Naive thymus-derived CD4-positive, alpha-beta T cell (primary cell): ENCODE results near the gene CAMTA1. TPM values are rescaled to one million over a fixed set of nuclear protein-coding genes. Genes with fewer than 3 reads are reported as not detected.

Experiments used
- ATAC-seq: fragments of 150-1000 bp; cut with Tn5 transposase; 2 replicates; pipeline ENCODE4 v1.10.0; 2021; ENCODE audit warnings: mild to moderate bottlenecking, moderate library complexity
- CTCF ChIA-PET: fragments of 350-600 bp; sonication (Branson Sonifier 250); formaldehyde crosslinking; loops from one replicate; lab custom pipeline; 2021; ENCODE audit warnings: antibody characterized with exemption; lab: Charles Lee
- POLR2A ChIA-PET: fragments of 350-600 bp; sonication (Branson Sonifier 250); formaldehyde crosslinking; loops from one replicate; lab custom pipeline; 2021; ENCODE audit warnings: antibody characterized with exemption, inconsistent platforms; lab: Charles Lee
- DNase-seq, 9 donors: peaks; one replicate each; pipeline versions ENCODE4 v3.0.0 to v3.0.0-alpha.2; 2020 to 2022; ENCODE audit warnings: mixed read lengths in 1 of 9
- H3K27ac ChIP-seq: one replicate; pipeline ENCODE4 v1.7.0; 2013; ENCODE audit warnings: mild to moderate bottlenecking, low read depth, low read length, moderate library complexity
- H3K27me3 ChIP-seq, 2 donors: one replicate each; pipeline ENCODE4 v1.7.0; 2013; ENCODE audit warnings: low read length in 2 of 2, mild to moderate bottlenecking in 2 of 2, moderate library complexity in 2 of 2; ENCODE audit not compliant: control insufficient read depth in 2 of 2, insufficient read depth in 2 of 2
- H3K36me3 ChIP-seq, 3 experiments: 1 replicate in 2 of 3; 2 replicates in 1 of 3; pipeline ENCODE4 v1.7.0; 2013; ENCODE audit warnings: low read length in 3 of 3, mild to moderate bottlenecking in 3 of 3, moderate library complexity in 1 of 3; ENCODE audit not compliant: insufficient read depth in 3 of 3, control insufficient read depth in 2 of 3
- H3K4me1 ChIP-seq, 2 donors: one replicate each; pipeline ENCODE4 v1.7.0; 2013; ENCODE audit warnings: low read length in 2 of 2, mild to moderate bottlenecking in 2 of 2, moderate library complexity in 1 of 2; ENCODE audit not compliant: control insufficient read depth in 2 of 2, insufficient read depth in 2 of 2
- H3K4me3 ChIP-seq: 2 replicates; pipeline ENCODE4 v1.7.0; 2013; ENCODE audit warnings: mild to moderate bottlenecking, low read length
- H3K9me3 ChIP-seq, 3 experiments: 1 replicate in 2 of 3; 2 replicates in 1 of 3; pipeline ENCODE4 v1.7.0; 2013; ENCODE audit warnings: low read length in 3 of 3; ENCODE audit not compliant: control insufficient read depth in 2 of 3
- H3K27ac Mint-ChIP-seq, 9 donors: one replicate each; pipeline ENCODE4 v1.8.0; 2020 to 2022; ENCODE audit warnings: mixed read lengths in 9 of 9, mild to moderate bottlenecking in 8 of 9, moderate library complexity in 5 of 9, inconsistent platforms in 2 of 9
- H3K27me3 Mint-ChIP-seq, 5 donors: one replicate each; pipeline ENCODE4 v1.8.0; 2021 to 2022; ENCODE audit warnings: mixed read lengths in 5 of 5, mild to moderate bottlenecking in 1 of 5
- H3K36me3 Mint-ChIP-seq, 5 donors: one replicate each; pipeline ENCODE4 v1.8.0; 2020 to 2022; ENCODE audit warnings: mixed read lengths in 5 of 5, mild to moderate bottlenecking in 3 of 5, inconsistent platforms in 1 of 5
- H3K4me1 Mint-ChIP-seq, 7 donors: one replicate each; pipeline ENCODE4 v1.8.0; 2020 to 2022; ENCODE audit warnings: mixed read lengths in 7 of 7, mild to moderate bottlenecking in 3 of 7, inconsistent platforms in 1 of 7
- H3K4me3 Mint-ChIP-seq, 10 donors: one replicate each; pipeline ENCODE4 v1.8.0; 2020 to 2022; ENCODE audit warnings: mild to moderate bottlenecking in 10 of 10, mixed read lengths in 10 of 10, moderate library complexity in 6 of 10, inconsistent platforms in 2 of 10
- H3K9me3 Mint-ChIP-seq, 11 donors: one replicate each; pipeline ENCODE4 v1.8.0; 2020 to 2022; ENCODE audit warnings: mixed read lengths in 11 of 11, mild to moderate bottlenecking in 4 of 11, inconsistent platforms in 1 of 11, moderate library complexity in 1 of 11
- intact Hi-C, 2 donors: fragments of 100-400 bp; cut with micrococcal nuclease; formaldehyde crosslinking; loops; one replicate each; pipeline ENCODE4 v1.15.1; 2023
- polyA plus RNA-seq, 2 donors: library from polyadenylated mRNA; unstranded; fragments of 300-500 nt; fragmentation: Illumina TruSeq; gene quantifications; one replicate each; pipeline ENCODE4 v1.2.3, GENCODE V29; 2021
- total RNA-seq, 6 experiments: library from RNA in 5 of 6; stranded (reverse) in 5 of 6; gene quantifications; 1 replicate in 5 of 6; 2 replicates in 1 of 6; pipeline ENCODE4 v1.2.3 and lab custom pipeline; 2021 to 2026

CAMTA1 gene
- total and polyA plus RNA-seq, 7 experiments from 2014 or later = 38.1 to 68.6 (median 42.6) TPM

DNA sequence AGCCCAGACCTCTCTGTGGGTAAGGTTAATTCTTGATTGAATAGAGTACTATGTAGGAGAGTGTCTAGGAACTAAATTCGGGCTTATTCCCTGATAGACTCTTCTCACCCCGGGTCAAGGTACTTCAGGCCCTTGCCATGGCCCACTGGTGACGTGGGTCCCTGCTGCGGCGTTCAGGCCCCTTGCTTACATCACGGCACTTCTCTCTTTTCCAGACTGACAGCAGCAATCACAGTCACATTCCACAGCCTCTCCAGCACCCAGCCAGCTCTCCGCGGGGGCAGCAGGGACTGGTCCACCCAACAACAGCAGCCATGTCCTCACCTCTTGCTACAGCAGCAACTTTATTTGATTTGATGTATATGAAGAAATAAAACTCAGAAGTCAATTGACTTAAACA, 584.6 kb downstream of the CAMTA1 start:
- POLR2A ChIA-PET = no interaction called here
- no peak overlapping the region for H3K4me3 ChIP-seq
- Mint-ChIP-seq H3K4me1 (no peaks in the 10 kb centered on the region), H3K9me3 (peaks cover 0 to 2% (median 0%) of the 10 kb centered on the region in 11 donors), H3K36me3 (no peaks in the 10 kb centered on the region), H3K27me3 (peaks cover 0 to 4% (median 2%) of the 10 kb centered on the region in 5 donors), H3K27ac (no peak overlapping the region), H3K4me3 (no peak overlapping the region)
- no peak for DNase-seq
- intact Hi-C loops = no loop called here
- ATAC-seq = no peak
- H3K27ac ChIP-seq = no peak overlapping the region
- H3K4me1 ChIP-seq = no peaks in the 10 kb centered on the region
- CTCF ChIA-PET = no interaction called here
- no peaks in the 10 kb centered on the region for H3K27me3 ChIP-seq
- no peaks in the 10 kb centered on the region for H3K9me3 ChIP-seq
- H3K36me3 ChIP-seq = no peaks in the 10 kb centered on the region

DNA sequence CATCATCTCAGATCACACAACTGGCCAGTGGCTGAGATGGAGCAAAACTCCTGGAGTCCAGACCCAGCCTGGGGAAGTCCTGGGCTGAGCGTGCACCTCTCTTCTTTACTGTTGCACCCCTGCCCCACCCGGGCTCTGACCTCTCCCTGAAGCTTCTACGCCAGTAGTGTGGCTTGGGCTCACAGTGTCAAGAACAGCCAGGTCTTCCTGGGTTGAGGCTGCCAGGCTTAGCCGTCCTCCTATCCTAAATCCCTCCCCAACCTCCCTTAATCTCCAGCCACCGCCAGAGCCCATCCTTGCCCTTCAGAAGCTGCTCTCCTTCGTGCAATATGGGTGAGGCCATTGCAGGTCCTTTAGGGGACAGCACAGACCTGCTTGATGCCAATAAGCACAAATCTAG, 586.7 kb downstream of the CAMTA1 start:
- H3K27me3 Mint-ChIP-seq = peaks cover 0 to 10% (median 4%) of the 10 kb centered on the region in 5 donors

DNA sequence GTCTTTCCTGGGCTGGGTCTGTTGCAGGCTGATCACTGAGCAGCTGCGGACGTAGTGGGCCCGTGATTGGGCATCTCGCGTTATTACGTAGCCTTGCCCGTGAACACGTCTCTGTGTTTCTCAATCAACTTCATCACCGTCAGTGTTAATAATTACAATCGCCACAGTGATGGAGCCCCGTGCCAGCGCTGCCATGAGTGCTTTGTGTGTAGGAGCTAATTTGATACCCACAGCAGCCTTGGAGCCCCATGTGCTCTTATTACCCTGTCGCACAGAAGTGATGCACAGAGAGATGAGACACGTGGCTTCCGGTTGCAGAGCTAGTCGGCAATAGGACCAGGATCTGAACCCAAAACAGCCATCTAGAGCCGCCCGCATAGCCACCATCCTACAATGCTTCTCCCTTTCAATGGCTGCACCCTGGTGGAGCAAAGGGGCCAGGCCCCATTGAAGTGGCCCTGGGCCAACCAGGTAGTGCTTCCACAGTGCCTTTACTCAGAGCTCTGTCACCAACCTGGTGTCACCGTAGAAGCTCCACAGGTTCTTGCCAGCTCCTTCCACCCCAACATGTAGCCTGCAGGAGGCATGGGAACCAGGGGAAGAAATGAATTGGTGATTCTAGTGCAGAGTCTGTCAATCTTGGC, 587.3 kb downstream of the CAMTA1 start:
- ATAC-seq = no peak
- no peaks in the 10 kb centered on the region for H3K27me3 ChIP-seq
- POLR2A ChIA-PET = no interaction called here

More for the DNA sequence above, 586.7 kb downstream of the CAMTA1 start:
- ATAC-seq (no peak), DNase-seq (no peak)
- no peak overlapping the region for H3K4me3 ChIP-seq
- H3K4me1 Mint-ChIP-seq = no peaks in the 10 kb centered on the region
- CTCF ChIA-PET = no interaction called here
- H3K27me3 ChIP-seq = no peaks in the 10 kb centered on the region
- no peak overlapping the region for H3K27ac ChIP-seq
- no peaks in the 10 kb centered on the region for H3K36me3 Mint-ChIP-seq
- no peak overlapping the region for H3K27ac Mint-ChIP-seq
- POLR2A ChIA-PET = no interaction called here
- no peak overlapping the region for H3K4me3 Mint-ChIP-seq
- no peaks in the 10 kb centered on the region for H3K4me1 ChIP-seq
- H3K36me3 ChIP-seq = no peaks in the 10 kb centered on the region
- intact Hi-C loops = no loop called here
- H3K9me3 Mint-ChIP-seq = peaks cover 0 to 2% (median 0%) of the 10 kb centered on the region in 11 donors
- no peaks in the 10 kb centered on the region for H3K9me3 ChIP-seq

DNA sequence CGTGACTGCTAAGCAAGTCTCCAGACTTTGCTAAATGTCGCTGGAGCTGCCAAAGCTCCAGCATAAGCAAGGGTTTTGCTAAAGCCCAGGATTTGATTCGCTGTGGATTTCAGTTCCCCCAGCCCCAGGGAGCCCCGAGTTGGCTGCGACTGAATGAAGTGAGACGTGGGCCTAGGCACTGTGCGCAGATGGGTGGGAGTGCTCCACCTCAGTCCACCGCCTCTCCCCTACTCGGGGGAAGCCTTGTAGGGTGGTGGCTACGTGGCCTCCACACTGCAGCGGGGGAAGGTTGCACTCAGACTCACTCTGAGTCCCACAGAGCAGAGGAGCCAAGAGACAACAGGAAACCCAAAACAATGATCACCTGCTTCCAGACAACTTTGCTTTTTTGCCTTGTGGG, 588.0 kb downstream of the CAMTA1 start:
- H3K27ac Mint-ChIP-seq = no peak overlapping the region
- POLR2A ChIA-PET = no interaction called here

More for the DNA sequence above, 587.3 kb downstream of the CAMTA1 start:
- H3K27ac Mint-ChIP-seq = no peak overlapping the region
- intact Hi-C loops = no loop called here
- DNase-seq = no peak
- no peaks in the 10 kb centered on the region for H3K9me3 ChIP-seq
- CTCF ChIA-PET = no interaction called here
- H3K36me3 Mint-ChIP-seq = no peaks in the 10 kb centered on the region
- H3K4me1 Mint-ChIP-seq = no peaks in the 10 kb centered on the region
- no peak overlapping the region for H3K4me3 Mint-ChIP-seq
- peaks cover 0 to 10% (median 8%) of the 10 kb centered on the region in 5 donors for H3K27me3 Mint-ChIP-seq
- H3K4me3 ChIP-seq = no peak overlapping the region
- H3K36me3 ChIP-seq = no peaks in the 10 kb centered on the region
- H3K9me3 Mint-ChIP-seq = no peaks in the 10 kb centered on the region
- no peak overlapping the region for H3K27ac ChIP-seq
- no peaks in the 10 kb centered on the region for H3K4me1 ChIP-seq

DNA sequence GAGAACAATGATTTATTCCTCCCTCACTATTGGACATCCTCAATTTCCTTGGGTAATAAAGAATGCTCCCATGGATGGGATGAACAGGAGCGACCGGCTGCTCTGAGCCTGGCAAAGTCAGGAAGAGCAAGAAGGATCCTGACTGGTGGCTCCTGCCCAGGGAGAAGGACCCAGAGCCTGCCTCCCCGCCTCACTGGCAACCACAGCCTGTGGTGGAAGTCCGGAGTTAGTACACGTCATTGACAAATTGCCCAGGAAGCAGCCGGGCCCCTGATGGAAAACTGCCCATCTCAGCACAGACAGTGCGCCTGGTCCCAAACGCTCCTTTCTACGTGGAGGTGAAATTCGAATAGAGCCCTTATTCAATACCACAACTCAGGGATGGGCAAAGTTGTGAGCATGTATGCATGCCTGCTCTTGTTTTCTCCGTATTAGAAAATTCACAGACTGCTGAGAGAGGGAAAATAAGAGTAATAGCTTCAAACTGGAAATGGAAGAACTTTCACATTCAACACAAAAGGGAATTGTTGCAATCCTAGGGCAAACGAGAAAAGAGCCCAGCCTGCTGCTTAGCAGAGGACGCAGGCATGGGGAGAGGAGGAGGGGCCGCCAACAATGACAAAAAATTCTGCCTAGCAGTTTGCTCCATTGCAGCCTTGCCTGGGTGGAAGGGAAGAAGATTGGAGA, 588.8 kb downstream of the CAMTA1 start:
- H3K27ac ChIP-seq = no peak overlapping the region
- H3K36me3 Mint-ChIP-seq = no peaks in the 10 kb centered on the region
- intact Hi-C loops = no loop called here
- ChIA-PET POLR2A (no interaction called here), CTCF (no interaction called here)
- no peaks in the 10 kb centered on the region for H3K9me3 Mint-ChIP-seq
- no peaks in the 10 kb centered on the region for H3K27me3 ChIP-seq
- no peak overlapping the region for H3K27ac Mint-ChIP-seq
- no peak overlapping the region for H3K4me3 Mint-ChIP-seq
- peaks cover 0 to 17% (median 8%) of the 10 kb centered on the region in 5 donors for H3K27me3 Mint-ChIP-seq
- no peaks in the 10 kb centered on the region for H3K4me1 Mint-ChIP-seq
- H3K4me3 ChIP-seq = no peak overlapping the region
- H3K4me1 ChIP-seq = no peaks in the 10 kb centered on the region
- H3K36me3 ChIP-seq = no peaks in the 10 kb centered on the region
- no peaks in the 10 kb centered on the region for H3K9me3 ChIP-seq
- no peak for DNase-seq
- no peak for ATAC-seq

More for the DNA sequence above, 588.0 kb downstream of the CAMTA1 start:
- CTCF ChIA-PET = no interaction called here
- Mint-ChIP-seq H3K4me1 (no peaks in the 10 kb centered on the region), H3K9me3 (no peaks in the 10 kb centered on the region), H3K4me3 (no peak overlapping the region), H3K36me3 (no peaks in the 10 kb centered on the region), H3K27me3 (peaks cover 0 to 14% (median 8%) of the 10 kb centered on the region in 5 donors)
- Histone ChIP-seq H3K4me3 (no peak overlapping the region), H3K27ac (no peak overlapping the region), H3K36me3 (no peaks in the 10 kb centered on the region), H3K27me3 (no peaks in the 10 kb centered on the region), H3K4me1 (no peaks in the 10 kb centered on the region), H3K9me3 (no peaks in the 10 kb centered on the region)
- no peak for ATAC-seq
- intact Hi-C loops = no loop called here
- no peak for DNase-seq

DNA sequence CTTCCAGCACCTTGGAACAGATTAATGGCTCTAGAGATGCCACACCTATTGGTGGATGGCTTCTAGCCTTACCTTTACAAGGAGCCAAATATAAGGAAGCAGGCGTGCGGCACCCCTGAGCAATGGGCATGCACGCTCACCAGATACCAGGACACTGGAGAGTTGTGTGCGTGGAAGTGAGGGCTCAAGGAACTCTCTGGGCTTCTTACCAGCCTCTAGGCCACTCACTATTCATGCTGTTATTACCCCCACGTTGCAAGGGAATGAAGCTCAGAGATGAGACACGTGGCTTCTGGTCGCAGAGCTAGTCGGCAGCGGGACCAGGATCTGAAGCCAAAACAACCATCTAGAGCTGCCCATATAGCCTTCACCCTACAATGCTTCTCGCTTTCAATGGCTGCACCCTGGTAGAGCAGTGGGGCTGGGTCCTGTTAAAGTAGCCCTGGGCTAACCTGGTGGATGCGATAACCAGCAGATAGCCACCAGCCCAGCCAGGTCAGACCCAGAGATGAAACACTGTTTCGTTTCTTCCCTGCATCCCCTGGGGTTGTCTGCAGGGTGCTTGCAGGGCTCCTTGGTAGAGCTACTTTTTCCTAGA, 589.4 kb downstream of the CAMTA1 start:
- Histone ChIP-seq H3K27me3 (no peaks in the 10 kb centered on the region), H3K4me3 (no peak overlapping the region), H3K9me3 (no peaks in the 10 kb centered on the region), H3K27ac (no peak overlapping the region), H3K4me1 (no peaks in the 10 kb centered on the region), H3K36me3 (no peaks in the 10 kb centered on the region)
- H3K4me3 Mint-ChIP-seq = no peak overlapping the region
- ChIA-PET CTCF (no interaction called here), POLR2A (no interaction called here)
- H3K27ac Mint-ChIP-seq = no peak overlapping the region
- no peaks in the 10 kb centered on the region for H3K9me3 Mint-ChIP-seq
- intact Hi-C loops = no loop called here
- no peak for DNase-seq
- no peaks in the 10 kb centered on the region for H3K36me3 Mint-ChIP-seq
- ATAC-seq = no peak
- peaks cover 0 to 20% (median 13%) of the 10 kb centered on the region in 5 donors for H3K27me3 Mint-ChIP-seq
- H3K4me1 Mint-ChIP-seq = no peaks in the 10 kb centered on the region
